Measurements from ENCODE around the gene XRCC1. TPM values are rescaled to one million over a fixed set of nuclear protein-coding genes. Genes with fewer than 3 reads are reported as not detected.

Gene XRCC1
- total RNA-seq, 1 donor from 2014 or later: 12.8 TPM

GRCh38 chr19:43598445-43599240 is 23.3 kb upstream of the XRCC1 start:
- H3K36me3 ChIP-seq: peaks cover 38% of the 10 kb centered on the region
- intact Hi-C loops (cut with micrococcal nuclease): no loop called here
- peaks cover 52% of the 10 kb centered on the region for H3K4me1 ChIP-seq
- no peak overlapping the region for H3K27ac ChIP-seq (replicated peaks)
- H3K4me3 ChIP-seq: no peak overlapping the region
- TF ChIP-seq, protein P1, sequence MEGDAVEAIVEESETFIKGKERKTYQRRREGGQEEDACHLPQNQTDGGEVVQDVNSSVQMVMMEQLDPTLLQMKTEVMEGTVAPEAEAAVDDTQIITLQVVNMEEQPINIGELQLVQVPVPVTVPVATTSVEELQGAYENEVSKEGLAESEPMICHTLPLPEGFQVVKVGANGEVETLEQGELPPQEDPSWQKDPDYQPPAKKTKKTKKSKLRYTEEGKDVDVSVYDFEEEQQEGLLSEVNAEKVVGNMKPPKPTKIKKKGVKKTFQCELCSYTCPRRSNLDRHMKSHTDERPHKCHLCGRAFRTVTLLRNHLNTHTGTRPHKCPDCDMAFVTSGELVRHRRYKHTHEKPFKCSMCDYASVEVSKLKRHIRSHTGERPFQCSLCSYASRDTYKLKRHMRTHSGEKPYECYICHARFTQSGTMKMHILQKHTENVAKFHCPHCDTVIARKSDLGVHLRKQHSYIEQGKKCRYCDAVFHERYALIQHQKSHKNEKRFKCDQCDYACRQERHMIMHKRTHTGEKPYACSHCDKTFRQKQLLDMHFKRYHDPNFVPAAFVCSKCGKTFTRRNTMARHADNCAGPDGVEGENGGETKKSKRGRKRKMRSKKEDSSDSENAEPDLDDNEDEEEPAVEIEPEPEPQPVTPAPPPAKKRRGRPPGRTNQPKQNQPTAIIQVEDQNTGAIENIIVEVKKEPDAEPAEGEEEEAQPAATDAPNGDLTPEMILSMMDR (IDR thresholded peaks at IDR 0.05; ENCODE audit: borderline replicate concordance): no peak
- no peaks in the 10 kb centered on the region for H3K9me3 ChIP-seq (replicated peaks)
- no peak for DNase-seq
- no peaks in the 10 kb centered on the region for H3K27me3 ChIP-seq (ENCODE audit: low read depth)

DNA sequence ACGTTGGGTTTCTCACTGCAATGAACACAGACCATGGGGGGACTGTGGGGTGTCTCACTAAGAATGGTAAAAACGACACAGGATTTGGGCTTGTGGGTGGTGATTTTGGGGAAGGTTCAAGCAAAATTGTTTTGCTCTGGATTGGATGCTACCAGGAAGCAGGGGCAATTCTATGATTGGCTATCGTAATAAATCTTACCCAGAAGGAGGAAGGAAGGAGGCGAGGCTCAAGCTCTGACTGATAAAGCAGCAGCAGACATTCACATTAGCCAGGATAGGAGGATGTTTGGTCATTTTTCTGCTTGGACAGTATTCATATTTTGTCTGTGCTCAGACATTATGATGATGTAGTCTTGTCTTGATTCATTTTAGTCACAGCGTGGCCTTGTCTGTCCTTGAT is 22.5 kb upstream of the XRCC1 start:
- H3K9me3 ChIP-seq (replicated peaks): no peaks in the 10 kb centered on the region
- peak overlapping the region; percentile 82 for H3K4me3 ChIP-seq
- peaks cover 46% of the 10 kb centered on the region for H3K36me3 ChIP-seq
- intact Hi-C loops (cut with micrococcal nuclease): no loop called here
- H3K27ac ChIP-seq (replicated peaks): no peak overlapping the region
- TF ChIP-seq, protein P1 (IDR thresholded peaks at IDR 0.05; ENCODE audit: borderline replicate concordance): no peak
- no peaks in the 10 kb centered on the region for H3K27me3 ChIP-seq (ENCODE audit: low read depth)
- H3K4me1 ChIP-seq: peaks cover 59% of the 10 kb centered on the region
- DNase-seq: no peak

- peaks cover 57% of the 10 kb centered on the region for H3K4me1 ChIP-seq
- intact Hi-C loops (cut with micrococcal nuclease): no loop called here
- DNase-seq: no peak
- H3K4me3 ChIP-seq: peak overlapping the region; percentile 82
- TF ChIP-seq, protein P1 (IDR thresholded peaks at IDR 0.05; ENCODE audit: borderline replicate concordance): no peak
- H3K27me3 ChIP-seq (ENCODE audit: low read depth): no peaks in the 10 kb centered on the region
- no peaks in the 10 kb centered on the region for H3K9me3 ChIP-seq (replicated peaks)
- H3K27ac ChIP-seq (replicated peaks): peak overlapping the region; percentile 99
- H3K36me3 ChIP-seq: peaks cover 54% of the 10 kb centered on the region
These were observed 21.6 kb upstream of the XRCC1 start for GRCh38 chr19:43596842-43597461.

GRCh38 chr19:43595999-43596841 is 20.9 kb upstream of the XRCC1 start, which contains the start of the genes IRGQ and ZNF576:
Gene IRGQ (minus strand): TSS chr19:43596134. CDS start chr19:43595338, 796 bp downstream.
Gene ZNF576 (plus strand): TSS chr19:43596595. CDS start chr19:43597109, 514 bp downstream.
- intact Hi-C loops (cut with micrococcal nuclease): no loop called here
- TF ChIP-seq, protein P1 (IDR thresholded peaks at IDR 0.05; ENCODE audit: borderline replicate concordance): no peak
- Histone ChIP-seq H3K27me3 (ENCODE audit: low read depth) (no peaks in the 10 kb centered on the region), H3K4me3 (peak within 1 kb of the TSS; percentile 82), H3K36me3 (peaks cover 54% of the 10 kb centered on the region), H3K27ac (replicated peaks) (peak within 1 kb of the TSS; percentile 99), H3K9me3 (replicated peaks) (no peaks in the 10 kb centered on the region), H3K4me1 (peaks cover 50% of the 10 kb centered on the region)
- DNase-seq: peak; percentile 100

DNA sequence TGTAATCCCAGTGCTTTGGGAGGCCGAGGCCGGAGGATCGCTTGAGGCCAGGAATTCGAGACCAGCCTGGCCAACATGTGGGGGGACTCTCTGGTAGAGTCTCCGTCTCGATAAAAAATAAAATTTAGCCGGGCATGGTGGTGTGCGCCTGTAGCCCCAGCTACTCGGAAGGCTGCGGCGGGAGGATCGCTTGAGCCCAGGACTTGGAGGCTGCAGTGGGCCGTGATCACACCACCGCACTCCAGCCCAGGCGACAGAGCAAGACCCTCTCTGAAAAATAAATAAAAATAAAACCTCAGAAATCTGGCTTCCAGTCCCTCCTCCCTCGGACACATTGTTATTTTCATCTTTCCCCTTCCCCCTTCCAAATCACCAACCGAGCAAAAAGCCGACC is 20.3 kb upstream of the XRCC1 start:
- Histone ChIP-seq H3K27ac (replicated peaks) (peak overlapping the region; percentile 99), H3K4me1 (peaks cover 47% of the 10 kb centered on the region), H3K9me3 (replicated peaks) (no peaks in the 10 kb centered on the region), H3K27me3 (ENCODE audit: low read depth) (no peaks in the 10 kb centered on the region), H3K4me3 (peak overlapping the region; percentile 82), H3K36me3 (peaks cover 55% of the 10 kb centered on the region)
- TF ChIP-seq, protein P1 (IDR thresholded peaks at IDR 0.05; ENCODE audit: borderline replicate concordance): no peak
- intact Hi-C loops (cut with micrococcal nuclease): no loop called here
- DNase-seq: no peak
